ENCODE measurements around the gene RUVBL1.

RUVBL1 gene

DNA sequence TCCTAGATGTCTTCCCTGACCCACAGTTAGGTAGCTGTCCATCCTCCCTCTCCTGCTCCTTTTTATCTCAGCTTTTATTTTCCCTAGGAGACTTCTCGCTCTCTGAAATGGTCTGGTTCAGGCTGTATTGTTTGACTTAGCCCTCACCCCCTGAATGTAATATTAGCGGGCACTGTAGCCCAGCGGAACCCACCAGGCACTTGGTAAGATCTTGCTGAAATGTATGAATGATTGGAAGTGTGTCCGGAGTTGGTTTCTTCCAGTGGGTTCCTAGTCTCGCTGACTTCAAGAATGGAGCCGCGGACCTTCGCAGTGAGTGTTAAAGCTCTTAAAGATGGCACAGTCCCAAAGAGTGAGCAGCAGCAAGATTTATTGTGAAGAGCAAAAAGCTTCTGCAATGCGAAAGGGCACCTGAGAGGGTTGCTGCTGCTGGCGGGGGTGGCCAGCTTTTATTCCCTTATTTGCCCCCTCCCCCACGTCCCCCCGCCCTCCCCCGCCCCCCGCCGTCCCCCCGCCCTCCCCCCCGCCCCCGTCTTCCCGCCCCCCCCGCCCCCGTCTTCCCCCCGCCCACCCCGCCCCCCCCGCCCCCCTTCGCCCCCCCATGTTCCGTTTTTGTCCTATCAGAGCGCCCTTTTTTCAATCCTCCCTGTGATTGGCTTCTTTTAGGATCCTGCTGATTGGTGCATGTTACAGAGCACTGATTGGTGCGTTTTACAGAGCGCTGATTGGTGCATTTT lies 29.0 kb upstream of the RUVBL1 start:
- FAIRE-seq, result no peak
- no peak for TF ChIP-seq POLR2A (IDR thresholded peaks at IDR 0.05; ENCODE audit: low read depth, low read length)
- no peak for DNase-seq (ENCODE audit: insufficient read length, low spot score)

DNA sequence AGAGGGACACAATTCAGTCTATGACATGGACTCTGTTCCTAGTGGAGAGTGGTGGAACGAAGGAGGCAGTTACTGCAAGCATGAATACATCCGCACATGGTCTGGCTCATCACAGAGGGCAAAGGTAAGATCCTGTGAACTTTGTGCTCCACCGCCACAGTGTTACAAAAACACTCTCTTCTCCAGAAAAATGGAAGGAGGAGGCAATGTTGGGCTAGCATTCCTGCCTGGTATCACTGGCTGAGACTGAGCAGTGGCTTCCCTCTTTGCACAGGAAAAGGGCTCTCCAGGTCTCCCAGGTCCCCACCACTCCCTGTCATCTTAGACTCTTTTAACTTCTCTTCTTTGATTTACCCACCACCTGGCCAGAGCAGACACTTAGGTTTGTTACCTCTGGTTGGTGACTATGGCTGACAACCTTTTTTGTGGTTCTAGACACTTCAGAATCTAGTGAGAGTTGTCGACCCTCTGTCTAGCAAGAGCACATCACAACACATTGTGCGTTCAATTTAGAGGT lies 28.2 kb upstream of the RUVBL1 start:
- FAIRE-seq, result no peak
- no peak for TF ChIP-seq POLR2A (IDR thresholded peaks at IDR 0.05; ENCODE audit: low read depth, low read length)
- no peak for DNase-seq (ENCODE audit: insufficient read length, low spot score)

DNA sequence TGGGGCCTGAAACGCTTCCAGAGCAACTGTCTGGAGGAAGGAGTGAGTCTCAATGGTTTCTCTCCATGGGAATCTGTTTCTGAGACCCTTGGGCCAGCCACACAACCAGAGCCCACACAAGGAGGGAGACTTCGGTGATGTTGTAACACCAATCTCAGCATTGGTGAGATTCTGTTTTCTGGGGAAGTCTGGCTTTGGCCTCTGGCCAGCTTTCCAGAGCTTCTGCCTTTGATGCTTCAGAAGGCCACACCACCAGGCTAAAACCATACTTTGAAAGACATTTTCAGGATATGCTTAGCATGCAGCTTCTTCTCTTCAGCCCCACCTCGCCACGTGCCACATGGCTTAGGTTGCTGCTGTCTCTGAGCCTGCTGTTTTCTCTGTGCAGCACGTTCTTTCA lies 26.0 kb upstream of the RUVBL1 start:
- no peak for TF ChIP-seq POLR2A (IDR thresholded peaks at IDR 0.05; ENCODE audit: low read depth, low read length)
- DNase-seq (ENCODE audit: insufficient read length, low spot score) (no peak), FAIRE-seq (no peak)

DNA sequence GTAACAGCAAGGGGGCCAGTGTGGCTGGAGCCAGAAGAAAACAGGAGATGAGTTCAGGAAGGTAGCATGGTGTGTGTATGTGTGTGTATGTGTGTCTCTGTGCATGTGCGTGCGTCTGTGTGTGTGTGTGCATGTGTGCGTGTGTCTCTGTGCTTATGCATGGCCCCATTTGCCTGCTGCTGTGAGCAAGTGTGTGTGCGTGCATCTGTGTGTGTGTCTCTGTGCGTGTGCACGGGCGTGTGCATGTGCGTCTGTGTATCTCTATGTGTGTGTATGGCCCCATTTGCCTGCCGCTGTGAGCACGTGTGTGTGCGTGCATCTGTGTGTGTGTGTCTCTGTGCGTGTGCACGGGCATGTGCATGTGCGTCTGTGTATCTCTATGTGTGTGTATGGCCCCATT lies 22.6 kb upstream of the RUVBL1 start:
- no peak for TF ChIP-seq POLR2A (IDR thresholded peaks at IDR 0.05; ENCODE audit: low read depth, low read length)
- DNase-seq (ENCODE audit: insufficient read length, low spot score) (no peak), FAIRE-seq (no peak)

DNA sequence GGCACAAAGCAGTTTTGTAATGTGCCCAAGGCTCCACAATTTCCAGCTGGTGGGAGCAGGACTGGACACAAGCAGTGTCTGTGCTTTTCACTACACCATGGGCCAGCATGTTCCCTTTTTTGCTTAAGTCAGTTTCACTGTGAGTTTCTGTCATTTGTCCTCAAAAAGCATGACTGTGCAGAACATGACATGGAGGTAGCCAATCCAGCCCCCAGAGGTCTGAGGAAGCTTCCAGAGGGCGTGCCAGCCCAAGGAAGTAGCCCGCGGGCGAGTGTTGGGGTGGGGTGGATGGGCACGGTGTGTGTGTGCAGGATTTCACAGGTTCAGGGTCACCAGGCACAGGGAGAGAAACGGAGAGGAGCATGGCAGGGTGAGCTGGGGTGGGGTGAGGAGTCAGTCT lies 21.7 kb upstream of the RUVBL1 start:
- FAIRE-seq (no peak), DNase-seq (ENCODE audit: insufficient read length, low spot score) (no peak)
- no peak for TF ChIP-seq POLR2A (IDR thresholded peaks at IDR 0.05; ENCODE audit: low read depth, low read length)

DNA sequence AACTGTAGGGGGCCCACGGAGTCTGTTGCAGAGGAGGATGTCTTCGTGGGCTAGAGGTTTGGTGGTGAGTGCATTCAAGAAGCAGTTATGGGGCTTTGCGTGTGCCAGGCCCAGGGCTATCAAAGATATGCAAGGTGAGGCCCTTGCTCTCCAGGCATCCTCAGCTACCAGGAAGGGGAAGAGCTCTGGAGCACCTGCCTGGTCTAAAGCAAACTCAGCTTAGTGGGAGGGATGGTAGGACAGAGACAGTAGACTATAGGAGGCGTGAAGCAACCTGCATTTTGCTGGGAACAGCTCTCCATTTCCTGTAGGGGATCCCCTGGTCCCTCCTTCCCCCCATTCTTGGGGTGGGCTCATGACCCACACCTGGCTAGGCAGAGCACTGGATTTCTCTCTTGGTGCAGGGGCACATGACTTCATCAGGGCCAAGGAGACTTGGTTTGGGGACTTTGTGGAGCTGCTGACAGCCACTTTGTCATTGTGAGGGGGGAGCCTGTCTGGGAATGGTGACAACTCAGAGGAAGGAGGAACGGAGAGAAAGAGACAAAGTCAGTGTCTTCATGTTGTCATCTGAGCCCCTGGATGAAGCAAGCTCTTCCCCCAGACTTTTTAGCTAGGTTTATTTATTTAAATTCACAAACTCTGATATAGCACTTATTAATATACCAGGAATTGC lies 21.0 kb upstream of the RUVBL1 start:
- DNase-seq (ENCODE audit: insufficient read length, low spot score) (no peak), FAIRE-seq (no peak)
- TF ChIP-seq POLR2A (IDR thresholded peaks at IDR 0.05; ENCODE audit: low read depth, low read length), result no peak

DNA sequence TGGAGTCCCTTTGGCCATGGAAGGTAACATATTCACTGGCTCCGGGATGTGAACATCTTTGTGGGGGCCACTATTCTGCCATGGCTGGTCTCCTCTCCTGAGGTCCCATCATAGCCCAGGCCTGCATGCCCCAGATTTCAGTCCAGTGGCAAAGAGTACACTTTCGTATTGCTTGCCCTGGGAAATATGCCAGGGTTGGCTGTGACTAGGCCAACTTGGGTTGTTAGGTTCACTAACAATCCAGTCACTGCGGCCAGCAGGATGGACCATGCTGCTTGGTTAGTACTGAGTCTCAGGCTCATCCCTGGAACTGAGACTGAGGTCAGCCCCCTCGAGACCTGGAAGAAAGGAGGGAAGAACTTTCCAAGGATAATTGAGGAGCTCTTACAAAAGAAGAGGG lies 19.9 kb upstream of the RUVBL1 start:
- FAIRE-seq (no peak), DNase-seq (ENCODE audit: insufficient read length, low spot score) (no peak)
- no peak for TF ChIP-seq POLR2A (IDR thresholded peaks at IDR 0.05; ENCODE audit: low read depth, low read length)

DNA sequence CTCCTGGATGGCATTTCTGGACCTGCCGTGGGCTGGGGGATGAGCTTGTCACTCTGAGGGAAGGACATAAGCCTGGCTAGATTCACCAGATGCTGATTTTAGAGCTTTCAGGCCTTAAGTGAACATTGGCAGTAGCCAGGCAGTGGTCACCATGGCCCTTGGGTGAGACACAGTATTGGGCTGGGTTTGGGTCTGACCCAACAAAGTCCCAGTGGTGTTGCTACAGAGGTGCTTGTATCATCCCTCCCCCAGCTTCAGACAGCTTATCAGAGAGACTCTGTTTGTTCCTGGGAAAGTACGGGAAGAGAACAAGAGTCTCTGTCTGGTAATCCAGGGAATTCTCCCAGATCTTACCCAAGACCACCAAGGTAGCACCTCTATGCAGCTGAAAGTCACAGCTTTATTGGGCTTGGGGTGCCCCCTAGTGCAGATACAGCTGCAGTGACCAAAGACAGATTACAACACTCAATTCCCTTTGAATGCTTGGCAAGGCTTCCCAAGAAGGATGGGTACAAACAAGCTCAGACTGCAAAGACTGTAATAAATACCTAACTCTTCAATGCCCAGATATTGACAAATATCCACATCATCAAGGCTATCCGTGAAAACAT lies 9.8 kb upstream of the RUVBL1 start:
- TF ChIP-seq POLR2A (IDR thresholded peaks at IDR 0.05; ENCODE audit: low read depth, low read length), result no peak
- FAIRE-seq (peak; percentile 93), DNase-seq (ENCODE audit: insufficient read length, low spot score) (no peak)

DNA sequence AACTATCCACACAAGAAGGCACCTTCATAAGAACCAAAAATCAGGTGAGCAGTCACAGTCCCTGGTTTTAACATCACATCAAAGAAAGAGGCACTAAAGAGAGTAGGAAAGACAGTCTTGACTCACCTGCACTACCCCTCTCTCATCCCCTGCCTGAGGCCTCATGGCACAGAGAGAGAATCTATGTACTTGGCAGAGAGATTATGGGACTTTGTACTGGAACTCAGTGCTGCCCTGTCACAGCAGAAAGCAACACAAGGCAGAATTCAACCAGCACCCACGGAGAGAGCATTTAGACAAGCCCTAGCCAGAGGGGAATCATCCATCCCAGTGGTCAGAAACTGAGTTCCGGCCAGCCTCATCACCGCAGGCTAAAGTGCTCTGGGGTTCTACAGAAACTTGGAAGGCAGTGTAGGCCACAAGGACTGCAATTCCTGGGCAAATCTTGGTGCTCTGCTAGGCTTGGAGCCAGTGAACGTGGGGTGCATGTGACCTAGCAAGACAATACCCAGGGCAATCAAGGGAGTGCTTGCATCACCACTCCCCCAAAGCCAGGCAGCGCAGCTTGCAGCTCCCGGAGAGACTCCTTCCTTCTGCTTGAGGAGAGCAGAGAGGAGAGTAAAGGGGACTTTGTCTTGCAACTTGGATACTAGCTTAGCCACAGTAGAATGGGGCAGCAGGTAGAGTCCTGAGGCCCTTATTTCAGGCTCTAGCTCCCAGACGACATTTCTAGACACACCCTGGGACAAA lies 8.5 kb upstream of the RUVBL1 start:
- no peak for TF ChIP-seq POLR2A (IDR thresholded peaks at IDR 0.05; ENCODE audit: low read depth, low read length)
- FAIRE-seq (no peak), DNase-seq (ENCODE audit: insufficient read length, low spot score) (no peak)

DNA sequence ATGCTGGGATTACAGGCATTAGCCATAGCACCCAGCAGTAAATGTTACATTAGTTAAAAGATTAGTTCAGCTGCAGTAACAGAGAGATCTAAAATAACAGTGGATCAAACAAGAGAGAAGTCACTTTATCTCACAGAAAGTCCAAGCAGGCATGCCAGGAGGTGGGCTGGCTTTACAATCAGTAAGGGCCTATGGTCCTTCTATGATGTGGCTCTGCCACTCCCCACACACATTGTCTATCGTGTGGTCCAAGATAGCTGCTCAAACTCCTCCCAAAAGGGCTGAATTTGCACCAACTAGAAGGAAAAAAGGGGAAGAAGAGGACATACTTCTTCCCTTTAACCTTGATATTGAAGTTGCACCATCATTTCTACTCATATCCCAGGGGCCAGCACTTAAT lies 4.6 kb upstream of the RUVBL1 start:
- no peak for DNase-seq (ENCODE audit: insufficient read length, low spot score)
- FAIRE-seq, result no peak
- TF ChIP-seq POLR2A (IDR thresholded peaks at IDR 0.05; ENCODE audit: low read depth, low read length), result no peak

DNA sequence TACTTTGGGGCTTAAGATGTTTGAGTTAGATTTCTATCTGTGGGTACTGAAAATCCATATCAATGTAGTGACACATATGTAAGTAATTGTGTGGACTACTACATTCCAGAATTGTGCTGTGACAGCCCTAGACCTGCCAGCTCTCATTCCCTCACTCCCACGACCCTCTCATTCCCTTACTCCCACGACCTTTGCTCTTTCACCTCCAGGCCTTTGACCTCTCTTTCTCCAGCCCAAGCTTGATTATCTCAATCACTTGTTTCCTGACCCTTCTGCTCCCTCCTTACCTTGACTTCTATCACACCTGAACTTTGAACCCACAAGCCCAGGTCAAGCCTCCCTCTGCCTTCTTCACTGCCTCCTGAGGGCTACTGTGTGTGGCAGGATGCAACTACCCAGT lies 3.6 kb upstream of the RUVBL1 start:
- no peak for TF ChIP-seq POLR2A (IDR thresholded peaks at IDR 0.05; ENCODE audit: low read depth, low read length)
- FAIRE-seq (no peak), DNase-seq (ENCODE audit: insufficient read length, low spot score) (no peak)

DNA sequence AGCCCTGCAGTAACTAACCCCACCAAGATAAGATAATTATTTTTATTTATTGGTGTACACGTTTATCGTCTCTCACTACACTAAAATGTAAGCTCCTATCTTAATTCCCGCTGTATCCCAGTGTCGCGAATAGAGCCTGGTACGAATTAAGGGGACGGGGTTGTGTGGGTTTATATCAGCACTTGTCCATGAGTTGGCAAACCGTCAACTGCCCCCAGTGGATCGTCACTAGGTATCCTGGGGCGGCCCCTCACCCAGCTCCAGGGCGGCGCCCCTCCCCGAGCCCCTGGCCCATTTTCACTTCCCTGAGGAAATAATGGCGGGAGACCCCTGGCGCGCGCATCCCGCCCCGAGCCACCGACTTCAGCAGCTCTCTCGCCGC lies 465 bp downstream of the RUVBL1 start:
- no peak for TF ChIP-seq POLR2A (IDR thresholded peaks at IDR 0.05; ENCODE audit: low read depth, low read length)
- FAIRE-seq (no peak), DNase-seq (ENCODE audit: insufficient read length, low spot score) (no peak)

DNA sequence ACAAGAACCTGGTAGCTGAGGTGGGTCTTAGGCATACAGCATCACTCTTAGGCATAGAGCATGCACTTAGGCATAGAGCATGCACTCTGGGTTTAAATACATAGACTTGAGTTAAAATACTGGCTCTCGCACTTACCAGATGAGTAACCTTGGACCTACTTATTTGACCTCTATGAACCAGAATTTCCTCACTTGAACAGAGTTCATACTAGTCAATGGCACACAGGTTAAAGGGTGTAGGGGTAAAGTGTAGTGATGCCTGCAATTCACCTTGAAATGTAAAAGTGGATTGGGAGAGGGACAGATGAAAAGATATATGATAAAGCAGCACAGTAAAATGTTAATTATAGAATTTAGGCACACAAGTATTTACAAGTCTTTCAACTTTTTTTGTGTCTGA lies 1.6 kb downstream of the RUVBL1 start:
- FAIRE-seq (no peak), DNase-seq (ENCODE audit: insufficient read length, low spot score) (no peak)
- TF ChIP-seq POLR2A (IDR thresholded peaks at IDR 0.05; ENCODE audit: low read depth, low read length), result no peak
